Ureter (tissue), 1 donor: Measurements from ENCODE around the gene CMPK1. TPM values are rescaled to one million over a fixed set of nuclear protein-coding genes. Genes with fewer than 3 reads are reported as not detected.
"Not testable (repeated sequence)": the region's sequence is repeated elsewhere in the genome, so short reads cannot be mapped to it uniquely, and the experiment has no call there.

Experiments used
- DNase-seq: peaks from one replicate; pipeline ENCODE4 v3.0.0-alpha.2; 2020; ENCODE audit warnings: low spot score
- total RNA-seq: library from RNA; stranded (reverse); gene quantifications from one replicate; pipeline ENCODE4 v1.2.4, GENCODE V29; 2023
- donor health status: DM: yes; HTN: yes; CAD: no.

CMPK1 gene
- total RNA-seq, result 77.5 TPM

- peak; percentile 85 for DNase-seq
Observed at GRCh38 chr1:47333578-47333921, at the start of gene CMPK1. Gene CMPK1, plus strand, starts transcription at chr1:47333790. Its CDS starts 156 bp downstream, at chr1:47333946.

DNA sequence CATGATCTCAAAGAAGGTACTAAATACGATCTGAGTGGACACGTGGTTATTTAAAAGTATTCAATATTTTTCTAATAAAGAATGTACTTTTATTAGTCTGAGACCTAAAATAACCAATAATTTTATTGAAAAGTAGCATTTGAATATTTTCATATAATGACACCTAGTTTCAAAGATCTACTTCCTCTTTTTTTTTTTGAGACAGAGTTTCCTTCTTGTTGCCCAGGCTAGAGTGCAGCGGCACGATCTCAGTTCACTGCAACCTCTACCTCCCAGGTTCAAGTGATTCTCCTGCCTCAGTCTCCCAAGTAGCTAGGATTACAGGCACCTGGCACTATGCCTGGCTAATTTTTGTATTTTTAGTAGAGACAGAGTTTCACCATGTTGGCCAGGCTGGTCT lies 45.5 kb upstream of the CMPK1 start:
- not testable (repeated sequence) for DNase-seq

DNA sequence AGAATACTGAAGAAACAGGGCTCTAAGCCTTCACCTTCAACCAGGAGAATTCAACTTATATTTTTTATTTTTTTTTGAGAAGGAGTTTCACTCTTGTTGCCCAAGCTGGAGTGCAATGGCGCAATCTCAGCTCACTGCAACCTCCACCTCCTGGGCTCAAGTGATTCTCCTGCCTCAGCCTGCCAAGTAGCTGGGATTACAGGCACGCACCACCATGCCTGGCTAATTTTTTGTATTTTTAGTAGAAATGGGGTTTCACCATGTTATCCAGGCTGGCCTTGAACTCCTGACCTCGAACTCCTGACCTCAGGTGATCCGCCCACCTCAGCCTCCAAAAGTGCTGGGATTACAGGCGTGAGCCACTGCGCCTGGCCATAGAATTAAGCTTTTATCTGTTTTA lies 38.7 kb upstream of the CMPK1 start:
- DNase-seq, result not testable (repeated sequence)

DNA sequence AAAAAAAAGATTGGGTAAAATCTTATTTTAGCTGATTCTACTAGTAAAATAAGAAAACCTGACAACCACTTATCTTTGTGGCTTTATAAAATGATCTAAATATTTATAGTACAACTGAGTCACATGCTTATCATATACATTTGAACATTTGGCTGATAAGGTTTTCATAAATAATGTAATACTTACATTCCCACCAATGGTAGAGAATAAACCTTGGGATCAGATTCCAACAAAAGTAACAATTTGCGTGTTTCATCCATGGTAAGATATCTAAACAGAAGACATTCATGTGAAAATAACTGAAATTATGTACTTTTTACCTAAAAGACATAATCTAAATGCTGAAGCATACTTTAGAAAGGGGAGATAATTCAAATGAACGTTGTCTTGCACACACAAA lies 38.0 kb upstream of the CMPK1 start:
- no peak for DNase-seq

- no peak for DNase-seq
Observed at GRCh38 chr1:47298025-47298699, 35.4 kb upstream of the CMPK1 start.

GRCh38 chr1:47302472-47302871 lies 31.1 kb upstream of the CMPK1 start:
- no peak for DNase-seq

DNA sequence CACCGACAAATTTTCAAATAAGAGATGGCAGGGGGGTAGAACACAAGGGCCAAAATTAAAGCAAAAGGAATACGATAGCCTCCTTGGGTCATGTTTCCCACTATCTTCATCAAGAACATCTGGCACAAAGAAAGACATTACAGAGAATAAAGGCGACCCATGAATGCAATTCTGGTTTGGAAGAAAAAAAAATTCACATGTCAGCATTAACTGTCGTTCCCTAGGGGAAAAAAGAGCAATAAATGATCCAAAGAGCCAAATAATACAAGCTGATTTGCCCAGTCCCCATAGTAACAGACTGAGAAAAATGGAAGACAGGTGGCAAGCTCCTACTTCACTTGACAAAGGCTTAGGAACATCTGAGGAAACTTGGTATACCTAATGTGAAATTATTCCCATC lies 24.2 kb upstream of the CMPK1 start:
- DNase-seq, result no peak

DNA sequence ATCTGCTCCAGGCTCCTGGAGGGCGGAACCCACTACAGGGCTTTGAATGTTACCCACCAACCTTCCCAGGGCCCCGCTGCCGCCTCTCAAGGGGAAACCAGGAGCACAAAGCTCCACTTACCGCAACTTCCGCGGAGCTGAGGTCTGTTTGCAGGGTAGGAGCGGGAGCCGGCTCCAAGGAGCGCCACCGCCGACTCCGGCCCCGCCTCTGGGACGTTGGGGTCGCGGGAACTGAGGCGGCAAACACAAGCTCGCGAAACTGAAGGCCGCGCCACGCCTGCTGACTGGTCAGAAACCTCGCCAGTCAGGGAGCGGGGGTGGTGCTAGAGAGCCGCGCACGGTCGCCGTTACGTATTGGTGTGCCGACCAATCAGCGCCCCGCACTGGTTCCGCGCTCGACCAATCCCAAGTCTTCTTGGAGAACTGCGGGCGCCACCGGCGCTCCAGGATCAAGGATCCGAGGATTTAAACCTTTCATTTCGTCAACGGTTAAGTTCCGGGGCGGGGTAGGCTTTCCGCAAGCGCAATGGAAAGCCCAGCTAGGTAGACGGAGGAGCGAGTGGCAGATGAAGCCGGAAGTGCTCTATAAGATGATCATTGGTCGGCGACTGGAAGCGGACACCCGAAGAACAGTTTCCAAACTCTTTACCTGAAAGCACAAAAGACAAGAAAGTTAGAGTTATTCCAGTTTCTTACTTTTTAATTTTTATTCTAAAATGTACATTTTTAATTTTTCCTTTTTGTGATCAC lies 19.5 kb upstream of the CMPK1 start, which contains the start of gene STIL:
TSS of gene STIL (minus strand) at position 233 of the 750 bp plus-strand sequence. CDS start 3,828 bp downstream, outside the sequence.
- DNase-seq, result peak; percentile 99

DNA sequence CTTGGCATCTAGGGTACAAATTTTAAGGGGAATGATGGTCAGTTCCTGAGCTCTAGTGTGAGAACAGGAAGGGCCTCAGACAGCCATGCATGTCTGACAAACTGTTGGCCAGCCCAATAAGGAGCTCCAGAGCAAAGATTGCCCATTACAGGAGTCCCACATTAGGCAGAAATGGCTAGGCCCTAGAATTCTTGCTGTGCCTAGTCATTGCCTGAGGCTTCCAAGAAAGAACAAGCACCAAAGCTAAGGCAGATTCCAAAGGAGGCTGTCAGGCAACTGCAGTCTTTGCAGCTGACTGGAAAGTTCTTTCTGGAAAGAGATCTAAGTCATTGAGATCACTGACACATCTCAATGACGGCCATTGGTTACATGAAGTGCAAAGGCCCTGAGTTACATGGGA lies 15.7 kb upstream of the CMPK1 start:
- DNase-seq, result no peak

DNA sequence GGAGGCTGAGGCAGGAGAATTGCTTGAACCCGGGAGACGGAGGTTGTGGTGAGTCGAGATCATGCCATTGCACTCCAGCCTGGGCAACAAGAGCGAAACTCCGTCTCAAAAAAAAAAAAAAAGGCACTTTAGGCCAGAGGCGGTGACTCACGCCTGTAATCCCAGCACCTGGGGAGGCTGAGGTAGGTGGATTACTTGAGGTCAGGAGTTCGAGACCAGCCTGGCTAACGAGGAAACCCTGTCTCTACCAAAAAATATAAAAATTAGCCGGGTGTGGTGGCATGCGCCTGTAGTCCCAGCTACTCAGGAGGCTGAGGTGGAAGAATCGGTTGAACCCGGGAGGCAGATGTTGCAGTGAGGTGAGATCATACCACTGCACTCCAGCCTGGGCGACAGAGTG lies 13.6 kb upstream of the CMPK1 start:
- not testable (repeated sequence) for DNase-seq

DNA sequence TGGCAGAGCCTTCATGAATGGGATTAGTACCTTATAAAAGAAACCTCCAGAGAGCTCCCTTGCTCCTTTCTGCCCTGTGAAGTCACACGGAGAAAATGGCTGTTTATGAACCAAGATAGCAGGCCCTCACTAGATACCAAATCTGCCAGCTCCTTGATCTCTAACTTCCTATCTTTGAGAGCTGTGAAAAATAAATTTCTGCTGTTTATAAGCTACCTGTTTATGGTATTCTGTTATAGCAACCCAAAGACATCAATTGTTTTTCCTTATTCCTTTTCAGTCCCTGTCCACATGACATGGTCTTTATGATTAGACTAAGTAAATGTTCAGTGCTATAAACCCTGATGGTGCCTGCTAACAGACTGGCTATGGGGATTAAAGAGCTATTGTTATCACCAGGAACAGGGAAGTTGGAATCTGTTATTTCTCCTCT lies 10.0 kb upstream of the CMPK1 start:
- DNase-seq, result no peak

GRCh38 chr1:47324682-47325081 lies 8.9 kb upstream of the CMPK1 start:
- no peak for DNase-seq

DNA sequence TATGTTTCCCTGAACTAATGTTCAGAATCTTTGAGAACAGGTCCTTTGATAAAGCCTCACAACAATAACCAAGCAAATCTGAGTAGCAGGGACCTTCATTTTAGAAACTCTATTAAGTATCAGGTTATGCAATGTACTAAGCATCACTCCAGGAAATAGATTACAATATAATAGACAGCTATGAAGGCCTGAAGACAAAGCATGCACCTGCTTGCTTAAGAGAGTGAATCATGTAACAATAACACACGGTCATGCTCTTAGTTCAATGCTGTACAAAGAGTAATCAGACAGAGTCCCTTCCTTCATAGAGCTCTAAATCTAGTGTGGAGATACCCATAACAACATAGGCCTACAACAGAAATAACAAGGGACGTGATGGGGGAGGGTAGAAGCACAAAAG lies 8.1 kb upstream of the CMPK1 start:
- DNase-seq, result no peak

DNA sequence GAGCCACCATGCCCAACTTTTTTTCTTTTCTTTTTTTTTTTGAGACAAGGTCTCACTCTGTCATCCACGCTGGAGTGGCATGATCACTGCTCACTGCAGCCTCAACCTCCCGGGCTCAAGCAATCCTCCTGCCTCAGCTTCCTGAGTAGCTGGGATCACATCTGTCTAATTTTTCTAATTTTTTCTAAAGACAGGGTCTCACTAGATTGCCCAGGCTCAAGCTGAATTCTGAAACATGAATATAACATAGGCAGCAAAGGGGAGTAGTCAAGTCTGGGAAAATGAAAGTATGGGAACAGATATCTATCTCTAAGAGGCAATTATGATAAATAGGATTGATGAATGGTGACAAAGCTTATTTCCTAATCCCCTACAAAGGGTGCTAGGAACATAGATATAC lies 7.3 kb upstream of the CMPK1 start:
- no peak for DNase-seq

DNA sequence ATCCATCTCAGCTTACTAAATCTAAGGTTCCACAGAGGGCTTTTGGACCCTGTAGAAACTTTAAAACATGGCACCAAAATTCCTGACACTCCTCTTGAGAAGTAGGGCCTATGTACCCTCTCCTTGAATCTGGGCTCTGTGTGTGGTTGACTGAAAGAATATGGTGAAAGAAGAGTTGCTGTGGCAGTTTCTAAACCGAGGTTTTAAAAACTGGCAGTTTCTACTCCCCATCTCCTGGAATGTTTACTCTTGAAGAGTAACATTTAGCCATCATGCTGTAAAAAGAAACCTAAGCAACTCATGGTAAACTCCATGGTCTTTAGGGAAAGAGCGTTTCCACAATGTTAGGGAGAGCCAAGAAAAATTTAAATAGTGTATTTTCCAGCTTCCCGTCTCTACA lies 4.6 kb upstream of the CMPK1 start:
- DNase-seq, result no peak

DNA sequence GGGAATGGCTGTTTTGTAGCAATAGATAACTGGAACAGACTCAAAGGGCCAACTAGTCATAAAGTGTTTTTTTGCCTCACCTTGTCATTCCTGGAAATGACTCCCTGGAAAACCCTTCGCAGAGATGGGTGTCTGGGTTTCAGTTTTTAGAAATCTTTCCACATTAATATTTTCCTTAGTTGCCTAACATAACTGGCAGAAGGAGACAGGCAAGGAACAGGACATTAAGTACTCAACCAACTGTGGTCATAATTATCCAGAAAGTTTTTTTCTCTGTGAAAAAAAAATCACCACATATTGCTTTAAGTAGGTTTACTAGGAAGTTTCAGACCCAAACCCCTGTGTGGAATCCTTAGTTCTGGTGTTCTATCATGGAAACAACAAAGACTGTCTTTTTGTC lies 3.4 kb upstream of the CMPK1 start:
- no peak for DNase-seq

- no peak for DNase-seq
Observed at GRCh38 chr1:47331875-47332274, 1.7 kb upstream of the CMPK1 start.

- no peak for DNase-seq
Observed at GRCh38 chr1:47332779-47333577, 612 bp upstream of the CMPK1 start.

DNA sequence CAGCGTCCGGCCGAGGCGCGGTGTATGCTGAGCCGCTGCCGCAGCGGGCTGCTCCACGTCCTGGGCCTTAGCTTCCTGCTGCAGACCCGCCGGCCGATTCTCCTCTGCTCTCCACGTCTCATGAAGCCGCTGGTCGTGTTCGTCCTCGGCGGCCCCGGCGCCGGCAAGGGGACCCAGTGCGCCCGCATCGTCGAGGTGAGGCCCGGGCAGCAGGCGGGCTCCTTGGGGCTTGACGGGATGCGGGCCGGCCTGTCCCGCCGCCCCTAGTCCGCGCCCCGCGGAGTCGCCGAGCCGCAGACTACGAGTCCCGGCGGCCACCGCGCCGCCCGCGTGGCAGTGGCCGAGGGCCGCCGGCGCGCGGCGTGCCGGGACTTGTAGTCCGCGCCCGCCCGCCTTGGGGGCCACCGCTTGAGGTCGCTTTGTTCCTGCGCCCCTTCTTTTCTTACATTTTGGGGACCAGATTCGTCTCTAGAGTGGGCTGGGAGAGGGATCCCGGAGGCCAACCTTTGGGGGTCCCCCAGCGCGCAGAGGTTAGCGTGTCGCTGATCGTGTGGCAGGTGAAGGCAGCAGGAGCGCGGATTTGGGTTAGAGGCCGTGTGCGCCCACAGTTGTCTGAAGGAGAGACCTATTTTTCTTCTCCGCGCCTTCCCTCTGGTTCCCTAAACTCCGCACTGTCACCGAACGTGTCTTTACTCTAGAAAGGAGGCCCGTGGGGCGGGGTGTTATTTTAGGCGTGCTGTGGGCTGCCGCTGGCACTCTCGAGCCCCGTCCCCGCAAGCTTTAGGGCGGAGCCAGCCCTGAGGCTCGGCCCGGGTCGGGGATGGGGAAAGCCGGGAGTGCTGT lies 553 bp downstream of the CMPK1 start:
- peak; percentile 75 for DNase-seq

- no peak for DNase-seq
Observed at GRCh38 chr1:47334765-47335435, 1.3 kb downstream of the CMPK1 start.

- DNase-seq, result no peak
Observed at GRCh38 chr1:47337350-47337749, 3.8 kb downstream of the CMPK1 start.
